Measurements from ENCODE around the gene KRTAP4-3. TPM values are rescaled to one million over a fixed set of nuclear protein-coding genes. Genes with fewer than 3 reads are reported as not detected.

Gene KRTAP4-3
- total and polyA plus RNA-seq, 2 of the 8 experiments (the other 6 are each of a cell fraction or from before 2014, with no cell fraction given), result not detected

DNA sequence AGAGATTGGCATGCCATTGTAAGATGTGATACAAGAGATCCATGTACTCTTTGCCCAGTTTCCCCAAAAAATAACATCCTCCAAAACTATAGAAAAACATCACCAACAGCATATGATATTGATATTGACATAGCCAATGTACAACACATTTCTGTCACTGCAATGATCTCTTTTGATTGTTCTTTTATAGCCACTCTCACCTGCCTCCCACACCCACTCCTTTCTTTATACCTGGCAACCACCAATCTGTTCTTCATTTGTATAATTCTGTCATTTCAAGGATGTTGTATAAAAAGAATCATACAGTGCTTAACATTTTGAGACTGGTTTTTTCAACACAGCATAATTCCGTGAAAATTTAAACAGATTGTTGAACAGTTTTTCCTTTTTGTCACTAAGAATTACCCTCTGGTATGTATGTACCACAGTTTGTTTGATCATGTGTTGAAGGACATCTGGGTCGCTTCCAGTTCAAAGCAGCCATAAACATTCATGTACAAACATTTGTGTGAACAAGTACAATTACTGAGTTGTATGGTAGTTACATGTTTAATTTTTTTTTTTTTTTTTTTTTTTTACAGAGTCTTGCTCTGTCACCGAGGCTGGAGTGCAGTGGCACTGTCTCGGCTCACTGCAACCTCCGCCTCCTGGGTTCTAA, 31.5 kb upstream of the KRTAP4-3 start:
- Histone ChIP-seq H4K8ac (ENCODE audit: extremely low read depth, insufficient read depth, low read length) (no peak overlapping the region), H2AK5ac (ENCODE audit: low read depth, low read length) (no peak overlapping the region), H4K91ac (replicated peaks; ENCODE audit: insufficient read length, low read length) (no peak overlapping the region), H3K23me2 (ENCODE audit: low read depth, low read length) (no peaks in the 10 kb centered on the region), H2BK20ac (ENCODE audit: low read length) (no peak overlapping the region), H3K27ac (ENCODE audit: low read depth, low read length) (no peak overlapping the region), H3K56ac (replicated peaks; ENCODE audit: insufficient read length, low read depth, low read length) (no peak overlapping the region), H4K20me1 (replicated peaks in 1 of 2; ENCODE audit: control insufficient read depth in 1 of 2, insufficient read depth in 2 of 2, low read length in 2 of 2) (no peaks in the 10 kb centered on the region), H3K18ac (ENCODE audit: extremely low read depth, low read length) (no peak overlapping the region), H3K9ac (replicated peaks in 1 of 4; ENCODE audit: extremely low read depth in 1 of 4, low read depth in 3 of 4, low read length in 3 of 4) (no peak overlapping the region), H3K23ac (ENCODE audit: insufficient read length) (no peak overlapping the region), H3K4me3 (ENCODE audit: extremely low read depth in 1 of 4, insufficient read depth in 2 of 4, low read depth in 3 of 4, low read length in 4 of 4) (no peak overlapping the region), H2AFZ (ENCODE audit: low read length) (no peak overlapping the region), H3K27me3 (replicated peaks in 1 of 4; ENCODE audit: control insufficient read depth in 3 of 4, extremely low read depth in 1 of 4, insufficient read depth in 3 of 4, low read length in 3 of 4) (no peaks in the 10 kb centered on the region), H2BK120ac (replicated peaks; ENCODE audit: low read depth, low read length) (no peak overlapping the region), H2BK12ac (ENCODE audit: low read depth, low read length) (no peak overlapping the region), H3K9me3 (ENCODE audit: insufficient read depth in 2 of 2, low read depth in 1 of 2, low read length in 1 of 2) (0 out of 4 replicates have a peak, but pooled peaks cover 0 to 3% of the 10 kb centered on the region in 2 experiments), H3K4ac (replicated peaks; ENCODE audit: insufficient read length, low read depth, low read length) (no peak overlapping the region), H3K79me1 (ENCODE audit: low read depth, low read length) (no peaks in the 10 kb centered on the region), H4K5ac (ENCODE audit: insufficient read length, low read depth, low read length) (no peak overlapping the region), H3K36me3 (ENCODE audit: control insufficient read depth in 2 of 4, insufficient read depth in 4 of 4, low read length in 3 of 4) (no peaks in the 10 kb centered on the region), H3K14ac (ENCODE audit: insufficient read length) (no peak overlapping the region), H2BK5ac (ENCODE audit: low read depth, low read length) (no peak overlapping the region), H3K4me2 (ENCODE audit: insufficient read depth in 1 of 2, low read depth in 2 of 2, low read length in 2 of 2) (no peak overlapping the region), H3K4me1 (replicated peaks in 1 of 4; ENCODE audit: control insufficient read depth in 3 of 4, insufficient read depth in 4 of 4, low read length in 3 of 4) (no peaks in the 10 kb centered on the region), H2BK15ac (ENCODE audit: low read length) (no peak overlapping the region), H3K79me2 (ENCODE audit: control insufficient read depth in 1 of 2, insufficient read depth in 2 of 2, low read length in 2 of 2) (no peaks in the 10 kb centered on the region)
- TF ChIP-seq CBX8 (IDR thresholded peaks at IDR 0.05; ENCODE audit: borderline replicate concordance, low read depth, low read length) (no peak), KDM4A (IDR thresholded peaks at IDR 0.05; ENCODE audit: low read depth, low read length, severe bottlenecking) (no peak), RBBP5 (IDR thresholded peaks at IDR 0.05; ENCODE audit: borderline replicate concordance, low read depth, low read length) (no peak), SAP30 (IDR thresholded peaks at IDR 0.05; ENCODE audit: insufficient read depth, insufficient replicate concordance, low read length) (no peak), FOSL1 (IDR thresholded peaks at IDR 0.05; ENCODE audit: insufficient read depth, low read depth, low read length) (no peak)
- CTCF ChIA-PET (ENCODE audit: partially characterized antibody), result no interaction called here
- FAIRE-seq, result no peak
- no peak for DNase-seq (ENCODE audit: low read depth in 1 of 2, low spot score in 2 of 2)
- POLR2A ChIA-PET (ENCODE audit: partially characterized antibody), result no interaction called here
- WGBS, 2 experiments (ENCODE audit: extremely low coverage in 1 of 2, insufficient coverage in 1 of 2, insufficient read length in 1 of 2, insufficient replicate concordance in 2 of 2, low coverage in 1 of 2, low lambda C conversion rate in 2 of 2, missing lambda C conversion rate in 1 of 2), result 88% methylated on average over 2 of the region's 5 CpGs; no CpG with 5 or more reads in 1 of the 2 experiments

All from H1 (cell line).